Activated T-cell treated with anti-CD3 and anti-CD28 coated beads, Interleukin-2, amount 50 U/mL, for 24 hours (primary cell): ENCODE results near the gene ARSK.
"Not testable (repeated sequence)": the region's sequence is repeated elsewhere in the genome, so short reads cannot be mapped to it uniquely, and the experiment has no call there.

ENCODE experiments used
- DNase-seq: peaks from one replicate; pipeline ENCODE4 v3.0.0-alpha.2; 2020
- H3K27ac Mint-ChIP-seq: 2 replicates; pipeline ENCODE4 v1.8.0; 2020; ENCODE audit warnings: mild to moderate bottlenecking, mixed read lengths
- H3K27me3 Mint-ChIP-seq: 2 replicates; pipeline ENCODE4 v1.8.0; 2020; ENCODE audit warnings: mixed read lengths
- H3K36me3 Mint-ChIP-seq: 2 replicates; pipeline ENCODE4 v1.8.0; 2020; ENCODE audit warnings: low read depth, mixed read lengths
- H3K4me1 Mint-ChIP-seq: 2 replicates; pipeline ENCODE4 v1.8.0; 2020; ENCODE audit warnings: low read depth, mixed read lengths
- H3K4me3 Mint-ChIP-seq: 2 replicates; pipeline ENCODE4 v1.8.0; 2020; ENCODE audit warnings: mild to moderate bottlenecking, moderate library complexity, mixed read lengths
- H3K9me3 Mint-ChIP-seq: 2 replicates; pipeline ENCODE4 v1.8.0; 2020; ENCODE audit warnings: mixed read lengths

The ARSK gene

DNA sequence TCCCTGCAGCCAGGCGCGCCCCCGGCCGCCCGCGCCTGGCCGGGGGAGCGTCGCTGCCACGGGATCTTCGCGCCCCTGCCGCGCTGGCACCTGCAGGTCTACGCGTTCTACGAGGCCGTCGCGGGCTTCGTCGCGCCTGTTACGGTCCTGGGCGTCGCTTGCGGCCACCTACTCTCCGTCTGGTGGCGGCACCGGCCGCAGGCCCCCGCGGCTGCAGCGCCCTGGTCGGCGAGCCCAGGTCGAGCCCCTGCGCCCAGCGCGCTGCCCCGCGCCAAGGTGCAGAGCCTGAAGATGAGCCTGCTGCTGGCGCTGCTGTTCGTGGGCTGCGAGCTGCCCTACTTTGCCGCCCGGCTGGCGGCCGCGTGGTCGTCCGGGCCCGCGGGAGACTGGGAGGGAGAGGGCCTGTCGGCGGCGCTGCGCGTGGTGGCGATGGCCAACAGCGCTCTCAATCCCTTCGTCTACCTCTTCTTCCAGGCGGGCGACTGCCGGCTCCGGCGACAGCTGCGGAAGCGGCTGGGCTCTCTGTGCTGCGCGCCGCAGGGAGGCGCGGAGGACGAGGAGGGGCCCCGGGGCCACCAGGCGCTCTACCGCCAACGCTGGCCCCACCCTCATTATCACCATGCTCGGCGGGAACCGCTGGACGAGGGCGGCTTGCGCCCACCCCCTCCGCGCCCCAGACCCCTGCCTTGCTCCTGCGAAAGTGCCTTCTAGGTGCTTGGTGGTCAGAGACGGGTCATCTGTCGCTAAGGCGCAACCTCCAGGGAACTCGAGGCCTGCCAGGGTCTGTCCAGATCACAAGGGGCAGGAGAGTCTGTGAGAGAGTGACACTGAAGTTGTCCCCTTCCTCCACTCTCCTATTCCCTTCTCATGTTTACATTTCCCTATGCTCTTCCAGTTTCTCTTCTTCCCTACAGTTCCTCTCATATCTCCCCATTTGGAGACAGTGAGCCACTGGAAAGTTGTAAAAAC lies 66.3 kb downstream of the ARSK start:
- H3K9me3 Mint-ChIP-seq: no peaks in the 10 kb centered on the region

DNA sequence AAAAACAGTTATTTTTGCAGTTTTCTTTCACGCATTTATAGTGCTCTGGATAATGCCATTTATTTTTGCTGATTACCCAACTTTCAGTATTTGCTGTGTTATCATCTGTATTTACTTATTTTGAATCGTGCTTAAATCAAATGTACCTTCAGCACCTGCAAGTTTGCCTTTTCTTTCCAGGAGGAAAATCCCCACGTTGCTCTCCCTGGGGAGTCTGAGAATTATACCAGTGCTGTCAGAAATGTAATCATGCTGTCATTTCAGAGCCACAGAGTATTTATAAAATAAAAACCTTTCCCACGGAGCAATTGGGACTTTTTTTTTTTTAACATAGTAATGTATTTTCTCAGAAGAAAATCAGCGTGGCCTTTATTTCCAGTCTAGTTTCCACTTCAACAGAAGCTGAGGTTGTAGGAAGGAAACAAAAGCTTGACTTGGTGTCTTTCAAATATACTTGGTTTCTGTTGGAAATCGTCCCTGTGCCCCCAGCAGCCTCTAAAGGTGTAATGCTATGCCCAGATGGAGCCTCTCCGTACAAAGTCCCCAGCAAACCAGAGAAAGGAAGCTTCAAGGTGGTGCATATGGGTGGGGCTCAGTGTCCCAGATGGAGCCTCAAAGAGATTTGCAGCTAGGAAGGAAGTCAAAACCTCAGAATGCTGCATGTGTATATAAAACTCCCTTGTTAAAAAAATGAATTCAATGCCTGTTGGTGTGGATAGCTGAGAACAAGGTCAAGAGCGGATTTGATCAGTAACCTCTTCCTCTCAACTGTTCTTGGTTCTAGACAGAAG lies 67.1 kb downstream of the ARSK start:
- Mint-ChIP-seq H3K9me3 (no peaks in the 10 kb centered on the region), H3K36me3 (peaks cover 6% of the 10 kb centered on the region), H3K4me3 (peak overlapping the region; percentile 63), H3K27ac (peak overlapping the region; percentile 88), H3K27me3 (no peaks in the 10 kb centered on the region), H3K4me1 (peaks cover 41% of the 10 kb centered on the region)
- DNase-seq: no peak

More for the DNA sequence above, 66.3 kb downstream of the ARSK start:
- Mint-ChIP-seq H3K4me3 (peak overlapping the region; percentile 63), H3K36me3 (peaks cover 6% of the 10 kb centered on the region), H3K27ac (peak overlapping the region; percentile 88), H3K27me3 (no peaks in the 10 kb centered on the region), H3K4me1 (peaks cover 44% of the 10 kb centered on the region)
- peak; percentile 80 for DNase-seq

DNA sequence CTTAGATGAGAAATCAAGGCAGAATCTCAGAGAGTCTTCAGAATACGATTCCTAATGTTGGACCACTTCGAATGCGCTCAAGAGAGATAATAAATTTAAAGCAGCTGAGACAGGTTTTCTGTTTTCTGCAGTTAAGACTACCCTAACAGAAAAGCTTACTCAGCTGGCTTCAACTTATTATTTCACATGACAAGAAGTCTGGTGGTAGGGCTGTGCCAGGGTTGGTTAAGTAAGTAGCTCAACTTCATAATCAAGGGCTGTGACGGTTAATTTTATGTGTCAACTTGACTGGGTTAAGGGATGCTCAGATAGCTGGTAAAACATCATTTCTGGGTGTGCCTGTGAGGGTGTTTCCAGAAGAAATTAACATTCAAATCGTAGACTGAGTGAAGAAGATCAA lies 68.8 kb downstream of the ARSK start:
- no peak for DNase-seq
- Mint-ChIP-seq H3K4me1 (peaks cover 32% of the 10 kb centered on the region), H3K27me3 (no peaks in the 10 kb centered on the region), H3K9me3 (no peaks in the 10 kb centered on the region), H3K4me3 (no peak overlapping the region), H3K27ac (no peak overlapping the region), H3K36me3 (peaks cover 6% of the 10 kb centered on the region)

DNA sequence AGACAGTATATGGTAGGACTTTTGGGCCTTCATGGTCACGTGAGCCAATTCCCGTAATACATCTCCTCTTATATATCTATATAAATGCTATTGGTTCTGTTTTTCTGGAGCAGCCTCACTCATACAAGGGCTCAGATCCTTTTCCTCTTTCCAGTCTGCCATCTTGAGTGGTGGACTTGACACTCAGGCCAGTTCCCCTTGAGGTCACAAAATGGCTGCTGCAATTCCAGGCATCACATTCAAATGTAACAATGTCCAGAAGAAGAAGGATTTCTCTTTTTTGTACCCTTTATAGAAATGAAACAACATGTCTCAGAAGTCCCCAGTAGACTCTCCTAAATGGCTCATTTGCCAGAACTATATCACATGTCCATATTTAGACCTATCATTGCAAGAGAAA lies 69.5 kb downstream of the ARSK start:
- peaks cover 6% of the 10 kb centered on the region for H3K36me3 Mint-ChIP-seq
- H3K4me3 Mint-ChIP-seq: no peak overlapping the region
- H3K4me1 Mint-ChIP-seq: peaks cover 26% of the 10 kb centered on the region
- no peaks in the 10 kb centered on the region for H3K9me3 Mint-ChIP-seq
- no peak overlapping the region for H3K27ac Mint-ChIP-seq
- DNase-seq: no peak
- H3K27me3 Mint-ChIP-seq: no peaks in the 10 kb centered on the region

DNA sequence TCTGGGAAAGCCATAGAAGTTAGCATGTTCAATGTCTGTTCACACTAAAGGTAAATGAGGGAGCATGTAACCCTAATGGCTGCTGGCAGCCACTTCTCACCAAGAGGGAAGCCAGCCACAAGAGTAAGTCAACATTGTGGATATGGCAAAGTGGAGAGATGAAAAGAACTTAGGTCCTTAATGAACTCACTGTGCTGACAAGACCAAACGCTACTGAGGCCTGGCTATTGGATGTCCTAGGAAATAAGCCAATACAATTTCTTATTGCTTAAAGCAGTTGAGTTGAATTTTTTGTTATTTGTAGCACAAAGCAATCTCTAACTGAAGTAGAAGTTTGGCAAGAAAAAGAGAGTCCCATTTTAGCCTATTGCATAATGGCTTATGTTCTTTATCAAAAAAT lies 71.8 kb downstream of the ARSK start:
- no peak for DNase-seq
- no peak overlapping the region for H3K27ac Mint-ChIP-seq
- H3K4me3 Mint-ChIP-seq: no peak overlapping the region
- H3K9me3 Mint-ChIP-seq: no peaks in the 10 kb centered on the region
- H3K36me3 Mint-ChIP-seq: peaks cover under 1% of the 10 kb centered on the region
- no peaks in the 10 kb centered on the region for H3K27me3 Mint-ChIP-seq
- H3K4me1 Mint-ChIP-seq: peaks cover 24% of the 10 kb centered on the region

DNA sequence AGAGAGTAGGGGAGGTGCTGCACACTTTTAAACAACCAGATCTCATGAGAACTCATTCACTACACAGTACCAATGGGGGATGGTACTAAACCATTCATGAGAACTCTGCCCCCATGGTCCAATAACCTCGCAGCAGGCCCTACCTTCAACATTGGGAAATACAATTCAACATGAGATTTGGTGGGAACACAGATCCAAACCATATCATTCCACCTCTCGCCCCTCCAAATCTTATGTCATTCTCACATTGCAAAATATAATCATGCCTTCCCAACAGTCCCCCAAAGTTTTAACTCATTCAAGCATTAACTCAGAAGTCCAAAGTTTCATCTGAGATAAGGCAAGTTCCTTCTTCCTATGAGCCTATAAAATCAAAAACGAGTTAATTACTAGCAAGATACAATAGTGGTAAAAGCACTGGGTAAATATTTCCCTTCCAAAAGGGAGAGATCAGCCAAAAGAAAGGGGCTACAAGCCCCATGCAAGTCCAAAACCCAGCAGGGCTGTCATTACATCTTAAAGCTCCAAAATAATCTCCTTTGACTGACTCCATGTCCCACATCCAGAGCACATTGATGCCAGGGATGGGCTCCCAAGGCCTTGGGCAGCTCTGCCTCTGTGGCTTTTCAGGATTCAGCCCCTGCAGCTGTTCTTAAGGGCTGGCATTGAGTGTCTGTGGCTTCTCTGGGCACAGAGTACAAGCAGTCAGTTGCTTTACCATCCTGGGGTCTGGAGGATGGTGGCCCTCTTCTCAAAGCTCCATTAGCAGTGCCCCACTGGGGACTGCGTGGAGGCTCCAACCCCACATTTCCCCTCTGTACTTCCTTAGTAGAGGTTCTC lies 73.3 kb downstream of the ARSK start:
- H3K4me1 Mint-ChIP-seq: peaks cover 22% of the 10 kb centered on the region
- peaks cover 1% of the 10 kb centered on the region for H3K36me3 Mint-ChIP-seq
- DNase-seq: no peak
- H3K27me3 Mint-ChIP-seq: no peaks in the 10 kb centered on the region
- no peak overlapping the region for H3K4me3 Mint-ChIP-seq
- H3K9me3 Mint-ChIP-seq: peaks cover 5% of the 10 kb centered on the region
- H3K27ac Mint-ChIP-seq: no peak overlapping the region

DNA sequence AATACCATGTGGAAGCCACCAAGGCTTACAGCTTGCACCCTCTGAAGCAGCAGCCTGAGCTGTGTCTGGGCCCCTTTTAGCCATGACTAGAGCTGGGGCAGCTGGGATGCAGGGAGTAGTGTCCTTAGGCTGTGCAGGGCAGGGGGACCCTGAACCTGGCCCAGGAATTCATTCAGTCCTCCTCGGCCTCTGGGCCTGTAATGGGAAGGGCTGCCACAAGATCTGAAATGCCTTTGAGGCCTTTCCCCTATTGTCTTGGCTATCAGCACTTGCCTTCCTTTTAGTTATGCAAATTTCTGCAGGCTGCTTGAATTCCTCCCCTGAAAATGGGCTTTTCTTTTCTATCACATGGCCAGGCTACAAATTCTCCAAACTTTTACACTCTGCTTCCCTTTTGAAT lies 74.0 kb downstream of the ARSK start:
- no peak overlapping the region for H3K4me3 Mint-ChIP-seq
- no peaks in the 10 kb centered on the region for H3K27me3 Mint-ChIP-seq
- no peak overlapping the region for H3K27ac Mint-ChIP-seq

DNA sequence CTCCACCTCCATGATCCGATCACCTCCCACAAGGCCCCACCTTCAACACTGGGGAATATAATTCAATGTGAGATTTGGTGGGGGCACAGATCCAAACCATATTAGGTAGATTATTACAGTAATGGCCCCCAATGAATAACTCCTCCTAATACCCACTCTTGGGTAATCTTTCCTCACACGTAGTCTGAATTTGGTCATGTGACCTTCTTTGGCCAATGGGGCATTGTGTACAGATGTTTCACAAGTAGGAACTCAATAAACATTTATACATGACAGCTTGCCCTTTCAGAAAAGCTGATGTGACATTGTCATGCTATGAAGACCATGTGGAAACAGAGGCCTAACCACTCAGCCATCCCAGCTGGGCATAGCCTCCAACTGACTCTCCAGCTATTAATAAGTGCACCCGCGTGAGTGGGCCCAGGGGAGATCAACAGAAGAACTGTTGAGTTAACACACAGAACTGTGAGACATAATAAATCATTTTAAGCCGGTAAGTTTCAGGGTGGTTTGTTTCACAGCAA lies 75.6 kb downstream of the ARSK start:
- Mint-ChIP-seq H3K27me3 (no peaks in the 10 kb centered on the region), H3K4me1 (peaks cover 21% of the 10 kb centered on the region), H3K4me3 (no peak overlapping the region), H3K36me3 (peaks cover 1% of the 10 kb centered on the region), H3K9me3 (peaks cover 5% of the 10 kb centered on the region), H3K27ac (no peak overlapping the region)
- no peak for DNase-seq

More for the DNA sequence above, 74.0 kb downstream of the ARSK start:
- H3K36me3 Mint-ChIP-seq: peaks cover 1% of the 10 kb centered on the region
- H3K4me1 Mint-ChIP-seq: peaks cover 21% of the 10 kb centered on the region
- H3K9me3 Mint-ChIP-seq: peaks cover 5% of the 10 kb centered on the region
- no peak for DNase-seq

DNA sequence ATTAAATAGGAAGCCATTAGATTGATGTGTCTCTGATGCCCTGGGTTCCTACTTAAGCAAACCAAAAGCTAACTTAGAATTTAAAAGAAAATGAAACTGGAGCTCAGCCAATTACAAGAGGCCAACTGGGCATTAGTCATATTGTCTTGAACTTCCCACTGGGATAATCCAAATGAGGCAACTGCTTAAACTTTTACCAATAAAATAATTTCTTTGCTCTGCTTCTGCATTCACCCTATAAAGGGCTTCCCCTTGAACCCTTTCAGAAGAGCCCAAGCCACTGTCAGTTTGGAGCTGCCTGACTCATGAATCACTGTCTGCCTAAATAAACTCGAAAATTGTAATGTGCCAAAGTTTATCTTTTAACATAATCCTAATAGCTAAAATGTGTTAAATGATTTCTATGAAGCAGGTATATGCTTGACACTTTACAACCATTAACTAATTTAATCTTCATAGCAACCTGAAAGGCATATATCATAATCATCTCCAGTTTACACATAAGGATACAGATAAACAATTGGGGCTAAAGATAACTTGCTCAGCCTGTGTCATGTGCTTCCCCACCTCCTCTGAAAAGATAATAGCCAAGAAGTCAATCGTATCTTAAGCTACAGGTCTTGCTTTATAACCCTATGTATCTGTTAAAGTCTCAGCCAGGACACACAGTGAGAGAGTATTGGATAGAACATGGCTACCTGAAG lies 76.5 kb downstream of the ARSK start:
- Mint-ChIP-seq H3K27me3 (peaks cover 2% of the 10 kb centered on the region), H3K4me1 (peaks cover 21% of the 10 kb centered on the region), H3K4me3 (peak overlapping the region; percentile 24), H3K27ac (peak overlapping the region; percentile 99), H3K9me3 (peaks cover 5% of the 10 kb centered on the region), H3K36me3 (peaks cover 1% of the 10 kb centered on the region)
- no peak for DNase-seq

DNA sequence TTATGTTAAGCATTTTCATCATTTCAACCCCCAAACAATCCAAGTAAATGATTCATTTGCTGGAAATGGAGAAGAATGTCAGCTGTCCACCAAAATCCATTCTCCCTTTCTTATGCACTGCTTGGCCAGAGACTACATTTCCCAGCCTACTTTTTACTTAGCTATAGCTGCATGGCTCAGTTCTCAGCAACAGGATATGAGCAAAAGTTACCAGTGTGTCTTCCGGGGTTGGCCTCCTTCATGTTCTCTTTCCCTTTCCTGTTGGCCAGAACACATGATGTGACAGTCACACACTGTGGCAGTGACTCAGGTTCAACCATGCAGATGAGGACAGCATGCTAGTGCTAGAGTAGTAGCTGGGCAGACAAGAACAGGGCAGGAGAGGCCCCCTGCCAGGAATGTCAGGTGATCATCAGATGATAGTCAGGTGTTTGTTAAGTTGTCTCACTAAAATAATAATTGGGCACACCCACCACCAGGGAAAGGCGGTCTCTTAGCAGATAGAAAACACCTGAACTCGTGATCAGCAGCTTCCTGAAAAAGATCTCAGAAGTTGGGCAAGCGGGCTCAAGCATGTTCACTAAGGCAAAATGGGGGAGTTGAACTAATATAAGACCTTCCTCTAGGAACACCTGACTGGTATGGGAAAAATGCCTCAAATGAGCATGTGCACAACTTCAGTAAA lies 77.2 kb downstream of the ARSK start:
- Mint-ChIP-seq H3K27ac (peak overlapping the region; percentile 99), H3K4me3 (peak overlapping the region; percentile 24), H3K36me3 (peaks cover 1% of the 10 kb centered on the region), H3K9me3 (peaks cover 5% of the 10 kb centered on the region), H3K27me3 (peaks cover 2% of the 10 kb centered on the region), H3K4me1 (peaks cover 21% of the 10 kb centered on the region)
- peak; percentile 79 for DNase-seq

DNA sequence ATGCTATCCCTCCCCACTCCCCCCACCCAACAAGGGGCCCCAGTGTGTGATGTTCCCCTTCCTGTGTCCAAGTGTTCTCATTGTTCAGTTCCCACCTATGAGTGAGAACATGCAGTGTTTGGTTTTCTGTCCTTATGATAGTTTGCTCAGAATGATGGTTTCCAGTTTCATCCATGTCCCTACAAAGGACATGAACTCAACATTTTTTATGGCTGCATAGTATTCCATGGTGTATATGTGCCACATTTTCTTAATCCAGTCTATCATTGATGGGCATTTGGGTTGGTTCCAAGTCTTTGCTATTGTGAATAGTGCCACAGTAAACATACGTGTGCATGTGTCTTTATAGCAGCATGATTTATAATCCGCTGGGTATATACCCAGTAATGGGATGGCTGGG lies 78.0 kb downstream of the ARSK start:
- Mint-ChIP-seq H3K27ac (peak overlapping the region; percentile 44), H3K4me1 (peaks cover 21% of the 10 kb centered on the region)
- not testable (repeated sequence) for H3K36me3 Mint-ChIP-seq, DNase-seq, H3K4me3 Mint-ChIP-seq, H3K9me3 Mint-ChIP-seq, H3K27me3 Mint-ChIP-seq

DNA sequence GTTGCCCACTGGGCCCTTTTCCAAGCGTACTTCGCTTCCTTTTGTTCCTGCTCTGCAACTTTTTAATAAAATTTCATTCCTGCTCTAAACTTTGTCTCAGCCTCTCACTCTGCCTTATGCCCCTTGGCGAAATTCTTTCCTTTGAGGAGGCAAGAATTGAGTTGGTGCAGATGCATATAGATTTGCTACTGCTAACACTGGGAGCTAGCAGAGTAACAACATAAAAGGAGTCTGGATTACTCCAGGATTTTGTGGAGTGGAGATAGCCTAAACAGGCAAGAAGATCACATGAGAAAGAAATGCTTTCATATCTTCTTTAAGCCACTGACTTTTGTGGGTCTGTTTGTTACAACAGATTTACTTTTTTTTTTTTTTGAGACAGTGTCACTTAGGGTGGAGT lies 78.8 kb downstream of the ARSK start:
- Mint-ChIP-seq H3K36me3 (peaks cover 1% of the 10 kb centered on the region), H3K9me3 (peaks cover 5% of the 10 kb centered on the region), H3K27me3 (peaks cover 2% of the 10 kb centered on the region), H3K27ac (no peak overlapping the region), H3K4me1 (peaks cover 25% of the 10 kb centered on the region), H3K4me3 (no peak overlapping the region)
- no peak for DNase-seq

DNA sequence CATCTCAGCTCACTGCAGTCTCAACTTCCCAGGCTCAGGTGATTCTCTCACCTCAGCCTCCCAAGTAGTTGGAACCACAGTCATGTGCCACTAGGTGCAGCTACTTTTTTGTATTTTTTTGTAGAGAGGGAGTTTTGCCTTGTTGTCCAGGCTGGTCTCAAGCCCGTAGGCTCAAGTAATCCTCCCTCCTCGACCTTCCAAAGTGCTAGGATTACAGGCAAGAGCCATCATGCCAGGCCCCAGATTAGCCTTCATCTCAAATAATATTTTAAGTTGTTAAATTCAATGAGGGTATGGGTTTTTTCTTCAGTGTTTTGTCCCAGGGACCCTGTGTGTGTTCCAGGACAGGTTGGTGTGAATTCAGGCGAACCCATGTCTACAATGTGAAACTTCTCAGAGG lies 79.2 kb downstream of the ARSK start:
- Mint-ChIP-seq H3K27ac (no peak overlapping the region), H3K4me1 (peaks cover 25% of the 10 kb centered on the region), H3K4me3 (no peak overlapping the region), H3K36me3 (peaks cover 1% of the 10 kb centered on the region), H3K27me3 (peaks cover 2% of the 10 kb centered on the region), H3K9me3 (peaks cover 5% of the 10 kb centered on the region)
- no peak for DNase-seq
